Measurements from ENCODE around the gene SIGLEC1. TPM values are rescaled to one million over a fixed set of nuclear protein-coding genes. Genes with fewer than 3 reads are reported as not detected.

SIGLEC1 gene
- total and polyA plus RNA-seq, 10 of the 15 experiments (the other 5 are each of a cell fraction or from before 2014, with no cell fraction given) = 0.05 TPM; not detected in 9

DNA sequence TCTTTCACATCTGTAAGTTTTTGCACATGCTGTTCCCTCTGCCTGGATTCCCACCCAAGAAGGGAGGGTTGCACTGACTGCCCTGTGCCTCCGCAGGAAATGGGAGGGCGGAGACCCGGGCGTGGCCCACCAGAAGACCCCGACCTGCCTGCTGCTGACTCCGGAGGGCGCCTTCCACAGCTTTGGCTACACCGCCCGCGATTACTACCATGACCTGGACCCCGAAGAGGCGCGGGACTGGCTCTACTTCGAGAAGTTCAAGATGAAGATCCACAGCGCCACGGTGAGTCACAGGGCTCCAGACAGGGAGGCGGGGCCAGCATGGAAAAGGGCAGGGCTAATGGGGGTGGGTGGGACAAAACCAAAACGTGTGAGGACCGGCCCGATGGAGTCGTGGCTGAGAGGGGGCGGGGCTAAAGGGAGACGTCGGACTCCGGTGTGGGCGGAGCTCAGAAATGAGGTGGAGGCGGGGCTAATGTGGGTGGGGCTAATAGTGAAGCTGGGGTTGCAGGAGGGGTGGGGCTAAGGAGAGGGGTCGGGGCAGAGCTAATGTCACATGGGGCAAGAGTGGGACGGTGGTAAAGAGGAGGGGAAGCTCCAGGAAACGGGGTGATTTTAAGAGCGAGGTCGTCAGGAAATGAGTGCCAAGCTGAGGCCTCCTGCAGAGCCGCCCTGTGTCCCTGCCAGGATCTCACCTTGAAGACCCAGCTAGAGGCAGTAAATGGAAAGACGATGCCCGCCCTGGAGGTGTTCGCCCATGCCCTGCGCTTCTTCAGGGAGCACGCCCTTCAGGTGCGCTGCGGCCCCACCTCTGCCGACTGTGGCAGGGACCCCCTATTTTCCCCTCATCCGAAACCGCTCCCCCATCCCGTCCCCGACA, 32.6 kb upstream of the SIGLEC1 start:
- Histone ChIP-seq H3K4me1 (ENCODE audit: control insufficient read depth, insufficient read depth, low read length) (no peaks in the 10 kb centered on the region), H4K20me1 (ENCODE audit: control insufficient read depth, insufficient read depth) (no peaks in the 10 kb centered on the region), H3K79me2 (ENCODE audit: control insufficient read depth, insufficient read depth, low read length) (no peaks in the 10 kb centered on the region), H3K36me3 (ENCODE audit: control insufficient read depth in 2 of 2, insufficient read depth in 2 of 2, low read length in 1 of 2) (no peaks in the 10 kb centered on the region), H3K9me3 (replicated peaks; ENCODE audit: control insufficient read depth, insufficient read depth, low read length) (no peaks in the 10 kb centered on the region), H3K27ac (ENCODE audit: control insufficient read depth, insufficient read depth) (no peak overlapping the region), H3K27me3 (replicated peaks in 1 of 2; ENCODE audit: control insufficient read depth in 2 of 2, insufficient read depth in 2 of 2, low read length in 1 of 2) (no peaks in the 10 kb centered on the region), H3K4me2 (ENCODE audit: control insufficient read depth, insufficient read depth) (peak overlapping the region; percentile 55), H3K9ac (ENCODE audit: control insufficient read depth, insufficient read depth, low read length) (no peak overlapping the region), H3K4me3 (no peak overlapping the region; the same call in 1 of the 2 replicates), H2AFZ (ENCODE audit: control insufficient read depth, low read depth, low read length) (peak overlapping the region; percentile 55)
- ATAC-seq = peak; percentile 89
- ChIA-PET RAD21 (ENCODE audit: unreplicated experiment) (interaction anchor here (1.0 to 1.6 kb wide), 4 partner anchors 23 to 181 kb away, joined by 3 read pairs; partner anchors contain the start of genes ADISSP and CENPB), POLR2A (interaction anchor here (1.2 kb wide), 1 partner anchor 23 kb away, joined by 4 read pairs; the partner anchor contains the start of gene ADISSP), CTCF (interaction anchor here (0.6 to 2.4 kb wide), 7 partner anchors 10 to 340 kb away, joined by 3 to 8 read pairs (median 3); partner anchors contain the start of genes ADISSP and AP5S1), SMC1A (ENCODE audit: uncharacterized antibody, unreplicated experiment) (no interaction called here)
- 64% methylated on average over 44 of the region's 45 CpGs for WGBS (ENCODE audit: insufficient coverage, insufficient replicate concordance, low lambda C conversion rate, missing lambda C conversion rate)
- TF ChIP-seq YY1 (IDR thresholded peaks at IDR 0.05; ENCODE audit: low read depth, low read length) = no peak
- 0 out of 2 replicates have a peak, but pooled peaks have one; percentile 41 for TF ChIP-seq HDGF (IDR thresholded peaks at IDR 0.05)
- TF ChIP-seq, protein P1, sequence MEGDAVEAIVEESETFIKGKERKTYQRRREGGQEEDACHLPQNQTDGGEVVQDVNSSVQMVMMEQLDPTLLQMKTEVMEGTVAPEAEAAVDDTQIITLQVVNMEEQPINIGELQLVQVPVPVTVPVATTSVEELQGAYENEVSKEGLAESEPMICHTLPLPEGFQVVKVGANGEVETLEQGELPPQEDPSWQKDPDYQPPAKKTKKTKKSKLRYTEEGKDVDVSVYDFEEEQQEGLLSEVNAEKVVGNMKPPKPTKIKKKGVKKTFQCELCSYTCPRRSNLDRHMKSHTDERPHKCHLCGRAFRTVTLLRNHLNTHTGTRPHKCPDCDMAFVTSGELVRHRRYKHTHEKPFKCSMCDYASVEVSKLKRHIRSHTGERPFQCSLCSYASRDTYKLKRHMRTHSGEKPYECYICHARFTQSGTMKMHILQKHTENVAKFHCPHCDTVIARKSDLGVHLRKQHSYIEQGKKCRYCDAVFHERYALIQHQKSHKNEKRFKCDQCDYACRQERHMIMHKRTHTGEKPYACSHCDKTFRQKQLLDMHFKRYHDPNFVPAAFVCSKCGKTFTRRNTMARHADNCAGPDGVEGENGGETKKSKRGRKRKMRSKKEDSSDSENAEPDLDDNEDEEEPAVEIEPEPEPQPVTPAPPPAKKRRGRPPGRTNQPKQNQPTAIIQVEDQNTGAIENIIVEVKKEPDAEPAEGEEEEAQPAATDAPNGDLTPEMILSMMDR (IDR thresholded peaks at IDR 0.05 in 2 of 3, conservative IDR thresholded peaks at IDR 0.05 in 1 of 3; ENCODE audit: control insufficient read depth in 2 of 3, extremely low read depth in 1 of 3, insufficient read depth in 1 of 3, low read depth in 3 of 3, low read length in 3 of 3) = peak in 1 of 3 experiments; percentile 4; a peak in 1 of 6 replicates
- no peak for TF ChIP-seq HCFC1 (IDR thresholded peaks at IDR 0.05; ENCODE audit: low read length)
- intact Hi-C loops (cut with micrococcal nuclease; ENCODE audit: unreplicated experiment) (no loop called here), in situ Hi-C loops (cut with MboI) (no loop called here)
- FAIRE-seq = no peak
- BruUV-seq (replicated peaks) = no TSS peak
- no peak for DNase-seq (ENCODE audit: low read depth, low spot score)
